Measurements from ENCODE around the gene MCTS1.
"Not testable (repeated sequence)": the region's sequence is repeated elsewhere in the genome, so short reads cannot be mapped to it uniquely, and the experiment has no call there.

The MCTS1 gene

GRCh38 chrX:120638619-120639018 lies 34.7 kb downstream of the MCTS1 start:
- intact Hi-C loops (cut with DNase I; ENCODE audit: low total_unique reads): no loop called here
- Histone ChIP-seq H3K4me3 (no peak overlapping the region), H3K4me1 (no peaks in the 10 kb centered on the region), H3K27ac (no peak overlapping the region), H3K9me3 (no peaks in the 10 kb centered on the region), H3K36me3 (no peaks in the 10 kb centered on the region), H3K27me3 (no peaks in the 10 kb centered on the region)
- DNase-seq: no peak
- no peak for TF ChIP-seq CTCF (IDR thresholded peaks at IDR 0.05)

- Histone ChIP-seq H3K4me3 (no peak overlapping the region), H3K9me3 (no peaks in the 10 kb centered on the region), H3K27ac (no peak overlapping the region), H3K27me3 (no peaks in the 10 kb centered on the region), H3K36me3 (no peaks in the 10 kb centered on the region), H3K4me1 (no peaks in the 10 kb centered on the region)
- no peak for DNase-seq
- intact Hi-C loops (cut with DNase I; ENCODE audit: low total_unique reads): no loop called here
- TF ChIP-seq CTCF (IDR thresholded peaks at IDR 0.05): no peak
Observed at GRCh38 chrX:120642871-120643270, 39.0 kb downstream of the MCTS1 start.

GRCh38 chrX:120647127-120647526 lies 43.2 kb downstream of the MCTS1 start:
- intact Hi-C loops (cut with DNase I; ENCODE audit: low total_unique reads): no loop called here
- Histone ChIP-seq H3K9me3 (no peaks in the 10 kb centered on the region), H3K4me3 (no peak overlapping the region), H3K4me1 (no peaks in the 10 kb centered on the region), H3K36me3 (no peaks in the 10 kb centered on the region), H3K27me3 (no peaks in the 10 kb centered on the region), H3K27ac (no peak overlapping the region)
- TF ChIP-seq CTCF (IDR thresholded peaks at IDR 0.05): no peak
- no peak for DNase-seq

- H3K27ac ChIP-seq; H3K27me3 ChIP-seq; H3K9me3 ChIP-seq; DNase-seq; H3K4me1 ChIP-seq; H3K36me3 ChIP-seq; intact Hi-C loops (cut with DNase I; ENCODE audit: low total_unique reads); H3K4me3 ChIP-seq: not testable (repeated sequence)
Observed at GRCh38 chrX:120652256-120652655, 48.4 kb downstream of the MCTS1 start.

- Histone ChIP-seq H3K36me3 (no peaks in the 10 kb centered on the region), H3K27me3 (no peaks in the 10 kb centered on the region), H3K4me1 (no peaks in the 10 kb centered on the region), H3K9me3 (no peaks in the 10 kb centered on the region), H3K4me3 (no peak overlapping the region), H3K27ac (no peak overlapping the region)
- intact Hi-C loops (cut with DNase I; ENCODE audit: low total_unique reads): no loop called here
- no peak for TF ChIP-seq CTCF (IDR thresholded peaks at IDR 0.05)
- no peak for DNase-seq
Observed at GRCh38 chrX:120653000-120653399, 49.1 kb downstream of the MCTS1 start.

- no peaks in the 10 kb centered on the region for H3K9me3 ChIP-seq
- no peak overlapping the region for H3K4me3 ChIP-seq
- no peak for DNase-seq
- no peaks in the 10 kb centered on the region for H3K27me3 ChIP-seq
- H3K4me1 ChIP-seq: no peaks in the 10 kb centered on the region
- H3K36me3 ChIP-seq: no peaks in the 10 kb centered on the region
- intact Hi-C loops (cut with DNase I; ENCODE audit: low total_unique reads): loop anchor here (10.0 kb wide), 1 partner anchor 166 kb away; no protein-coding TSS in a partner anchor
- no peak overlapping the region for H3K27ac ChIP-seq
- no peak for TF ChIP-seq CTCF (IDR thresholded peaks at IDR 0.05)
Observed at GRCh38 chrX:120660637-120661036, 56.7 kb downstream of the MCTS1 start.
